Fibroblast of skin of left quadriceps (primary cell): ENCODE results near the gene GALNT18.

Experiments used
- DNase-seq, 2 experiments: peaks; one replicate each; pipeline ENCODE4 v3.0.0-alpha.2; 2013; ENCODE audit warnings: low read depth in 2 of 2

Gene GALNT18

DNA sequence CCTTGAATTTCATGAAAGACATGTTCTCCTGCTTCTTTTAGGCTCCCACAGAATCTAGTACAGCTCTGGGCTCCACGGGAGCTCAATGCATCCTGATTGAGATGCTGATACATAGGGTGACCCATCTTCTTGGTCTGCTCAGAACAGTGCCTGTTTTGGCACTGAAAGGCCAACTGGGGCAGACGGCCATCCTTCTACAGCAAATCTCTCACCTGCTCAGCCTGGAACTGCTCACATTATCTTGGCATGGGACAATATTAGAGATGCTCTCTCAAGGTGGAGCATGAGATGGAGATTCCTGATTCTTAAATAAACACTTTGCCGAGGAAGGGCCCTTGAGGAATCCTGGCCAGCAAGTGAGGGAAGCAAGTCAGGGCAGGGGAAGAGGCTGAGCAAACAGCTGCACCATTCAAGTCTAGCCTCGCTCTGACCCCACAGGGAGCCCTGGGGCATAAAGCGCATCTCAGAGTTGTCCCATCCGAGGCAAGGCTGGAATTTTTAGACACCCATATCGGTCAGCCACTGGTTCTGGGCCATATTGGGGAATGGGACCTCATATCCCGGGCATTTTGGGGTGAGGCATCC is 210.3 kb downstream of the GALNT18 start:
- no peak for DNase-seq

DNA sequence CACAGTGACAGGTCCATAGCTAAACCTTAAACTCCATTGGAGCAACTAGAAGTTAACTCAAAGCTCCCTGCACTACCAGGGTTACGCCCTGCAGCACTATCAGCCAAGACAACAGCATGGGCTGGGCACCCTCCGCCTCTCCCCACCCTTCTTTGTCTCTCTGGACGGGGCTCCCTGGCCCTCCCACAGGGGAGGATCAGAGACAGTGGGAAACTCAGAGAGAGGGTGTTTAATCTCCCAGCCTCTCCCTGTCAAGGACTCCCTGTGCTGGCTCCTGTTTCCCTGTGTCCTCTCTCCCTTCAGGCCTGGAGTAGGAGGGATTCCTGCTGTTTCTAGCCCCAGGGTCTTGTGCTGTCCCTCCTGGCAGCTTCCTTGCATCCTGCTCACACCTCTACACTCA is 211.9 kb downstream of the GALNT18 start:
- DNase-seq: no peak

DNA sequence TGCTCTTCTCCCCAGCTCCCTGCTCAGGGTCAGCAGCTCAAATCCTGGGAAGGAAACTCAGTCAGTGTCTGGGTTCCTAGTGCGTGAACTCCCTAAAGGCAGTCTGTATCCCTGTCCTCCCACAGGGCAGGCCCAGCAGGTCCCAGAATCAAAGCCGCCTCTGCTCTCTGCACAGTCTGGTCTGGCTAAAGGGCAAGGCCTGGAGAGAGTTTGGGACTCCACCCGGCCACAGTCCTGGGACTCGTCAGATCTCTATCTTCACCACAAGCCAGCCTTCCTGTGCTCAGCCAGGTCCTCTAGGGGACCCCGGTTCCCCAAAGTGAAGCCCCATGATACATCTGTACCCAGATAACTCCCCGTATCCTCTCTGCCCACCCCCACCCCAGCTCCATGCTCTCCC is 212.6 kb downstream of the GALNT18 start:
- DNase-seq: no peak

DNA sequence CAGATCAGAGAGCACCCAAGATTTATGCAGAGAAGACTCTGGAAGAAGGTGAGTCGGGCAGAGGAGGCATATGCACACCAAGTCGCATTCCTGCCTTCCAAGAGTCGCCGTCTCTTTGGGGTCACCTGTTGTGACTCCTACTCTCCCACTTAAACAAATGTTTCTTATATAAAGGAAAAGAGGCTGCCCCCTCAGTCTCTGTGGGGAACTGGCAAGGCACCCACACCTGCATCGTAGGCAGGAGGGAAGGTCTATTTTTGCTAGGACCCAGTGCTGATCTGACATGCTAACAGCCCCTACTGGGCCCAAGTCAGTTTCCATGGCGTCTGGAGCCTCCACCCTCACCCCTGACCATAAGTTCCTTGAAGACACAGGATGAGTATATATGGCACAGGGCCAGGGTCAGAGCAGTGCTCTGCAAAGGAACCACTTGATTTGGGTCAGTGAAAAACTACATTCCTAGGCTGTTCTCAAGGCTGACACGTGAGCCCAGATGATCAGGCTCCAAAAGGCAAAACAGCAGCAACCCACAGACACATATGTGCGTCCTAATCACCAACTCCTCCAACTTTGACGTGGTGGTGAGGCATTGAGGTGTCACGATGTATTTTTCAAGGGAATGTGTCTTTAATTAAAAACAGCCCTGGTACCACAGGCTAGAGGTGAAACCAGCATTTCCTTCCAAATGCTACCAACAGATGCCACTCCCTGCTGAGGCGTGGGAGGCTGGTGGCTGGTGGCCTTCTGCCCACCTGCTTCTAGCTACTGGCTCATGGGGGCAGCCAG is 213.2 kb downstream of the GALNT18 start:
- no peak for DNase-seq

DNA sequence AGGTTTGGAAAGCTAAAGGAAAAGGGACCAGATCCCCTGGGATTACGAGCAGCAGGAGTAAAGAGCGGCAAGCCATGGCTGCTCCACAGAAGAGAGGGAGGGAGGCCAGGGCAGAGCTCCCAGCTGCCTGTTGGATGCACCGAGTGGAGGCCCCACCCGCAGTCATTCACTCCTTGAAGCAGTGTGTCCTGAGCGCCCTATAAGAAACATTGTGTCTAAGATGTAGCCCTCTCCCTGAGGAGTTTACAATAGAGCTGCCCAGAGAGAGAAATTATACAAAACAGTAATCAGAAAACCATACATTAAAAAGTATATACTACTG is 214.1 kb downstream of the GALNT18 start:
- no peak for DNase-seq

DNA sequence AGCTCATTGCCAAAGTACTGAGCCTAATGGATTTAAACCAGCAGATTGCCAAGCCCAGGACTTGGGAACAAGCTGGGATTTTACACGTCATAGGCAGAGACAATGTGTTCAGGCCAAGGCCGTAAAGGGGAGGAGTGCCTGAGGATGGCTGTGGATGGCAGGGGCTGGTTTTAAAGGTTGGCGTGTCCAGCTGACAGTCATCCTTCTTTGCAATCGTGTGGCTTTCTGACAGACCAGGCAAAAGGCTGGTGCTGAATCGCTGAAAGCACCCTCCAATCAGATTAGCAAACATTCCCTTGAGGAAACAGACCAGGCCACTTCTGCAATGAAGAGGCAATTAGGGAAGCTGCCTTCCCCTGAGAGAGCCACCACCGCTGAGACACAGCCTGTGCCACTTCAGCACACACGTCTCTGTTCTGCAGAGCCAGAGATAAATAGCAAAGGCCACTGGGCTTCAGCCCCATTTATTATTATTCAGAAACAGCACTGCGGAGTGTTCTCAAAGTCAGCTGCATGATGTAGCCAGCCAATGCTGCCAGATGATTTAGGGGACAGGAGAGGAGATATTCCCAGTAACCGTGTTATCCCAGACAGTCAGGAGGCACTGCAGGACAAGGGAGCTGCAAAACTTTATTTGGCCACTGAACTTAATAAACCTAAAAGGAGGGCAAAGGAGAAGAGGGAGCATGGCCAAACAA is 214.6 kb downstream of the GALNT18 start:
- no peak for DNase-seq

DNA sequence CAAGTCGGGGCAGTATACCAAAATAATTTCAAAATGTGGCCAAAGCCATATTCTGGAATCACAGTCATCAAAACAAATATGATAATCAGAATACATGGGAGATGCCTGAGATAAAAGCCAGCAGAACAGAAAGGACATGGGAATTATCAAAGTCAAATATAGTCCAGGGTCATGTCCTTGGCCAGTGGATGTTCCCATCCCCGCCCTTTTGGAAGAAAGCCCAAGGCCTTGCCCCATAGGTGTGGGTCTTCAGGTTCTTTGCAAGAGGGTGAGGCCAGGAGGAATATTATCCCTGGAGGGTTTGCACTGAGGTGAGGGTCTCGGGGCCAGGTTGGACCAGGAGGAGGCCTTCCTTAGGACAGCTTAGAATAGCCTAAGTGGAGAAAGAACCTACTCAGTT is 215.2 kb downstream of the GALNT18 start:
- DNase-seq: no peak

DNA sequence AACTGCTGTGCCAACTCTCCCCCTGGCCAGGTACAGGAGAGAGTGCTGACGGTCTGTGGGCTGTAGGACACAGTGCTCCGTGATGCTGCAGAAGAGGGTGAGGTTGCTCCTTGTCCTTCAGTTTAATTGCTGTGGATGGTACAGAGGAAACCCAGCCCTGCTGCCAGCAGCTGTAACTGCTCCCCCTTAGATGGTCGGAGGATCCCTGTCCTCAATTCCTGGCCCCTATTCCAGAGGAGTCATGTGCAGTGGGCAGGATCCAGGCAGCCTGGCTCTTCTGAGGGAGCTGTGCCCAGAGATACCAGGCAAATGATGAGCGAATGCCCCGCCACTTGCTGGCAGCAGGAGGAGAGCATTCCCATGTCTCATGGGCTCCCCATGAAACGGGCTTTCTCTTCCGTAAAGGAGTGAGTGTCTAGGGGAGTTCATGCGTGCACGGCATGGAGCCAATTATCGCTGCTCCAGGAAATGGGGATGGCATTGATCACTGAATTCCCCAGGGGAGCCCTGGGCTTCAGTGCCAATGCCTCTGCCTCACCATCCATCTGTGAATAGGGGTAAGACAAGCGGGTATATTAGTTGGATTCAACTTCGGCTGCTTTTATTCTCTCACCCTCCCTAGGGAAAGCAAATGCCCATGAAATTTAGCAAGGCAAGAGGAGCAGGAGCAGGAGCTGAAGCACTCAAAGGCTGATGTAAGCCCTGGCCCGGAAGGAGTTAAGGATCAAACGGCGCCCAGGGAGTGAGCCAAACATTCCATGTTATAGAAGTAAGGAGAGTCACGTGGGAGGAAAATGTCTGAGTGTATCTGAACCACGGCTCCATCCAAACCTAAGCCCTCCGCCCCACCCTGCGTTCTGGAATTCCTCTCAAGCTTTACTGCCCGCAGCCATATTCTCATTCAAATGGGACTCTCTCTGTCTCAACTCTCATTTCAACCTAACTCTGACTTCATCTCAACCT is 217.8 kb downstream of the GALNT18 start:
- DNase-seq: peak; percentile 46 to 55

DNA sequence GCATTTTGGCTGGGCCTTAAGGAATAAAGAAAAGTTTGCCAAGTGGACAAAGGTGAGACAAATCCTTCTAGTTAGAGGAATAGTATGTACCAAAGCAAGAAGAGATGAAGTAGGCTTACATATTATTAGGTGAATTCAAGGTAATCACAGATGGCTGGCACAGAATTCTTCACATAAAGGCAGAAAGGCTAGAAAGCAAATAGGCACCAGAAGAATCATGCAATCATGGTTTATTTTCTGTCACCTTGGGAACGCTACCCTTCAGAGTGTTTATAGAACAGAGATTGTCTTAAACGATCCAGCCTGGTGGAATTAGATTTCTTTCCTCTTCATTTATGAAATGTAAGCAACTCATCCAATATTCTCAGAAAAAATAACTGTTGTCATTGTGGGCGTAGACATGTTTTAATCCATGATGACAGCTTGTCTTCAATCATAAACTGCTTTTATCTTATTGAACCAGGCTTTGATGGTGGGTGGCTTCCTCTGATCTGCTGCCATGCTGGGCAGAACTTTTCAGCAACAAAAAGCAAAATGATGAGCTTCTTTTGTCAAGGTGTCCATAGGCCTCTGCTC is 219.8 kb downstream of the GALNT18 start:
- DNase-seq: no peak

DNA sequence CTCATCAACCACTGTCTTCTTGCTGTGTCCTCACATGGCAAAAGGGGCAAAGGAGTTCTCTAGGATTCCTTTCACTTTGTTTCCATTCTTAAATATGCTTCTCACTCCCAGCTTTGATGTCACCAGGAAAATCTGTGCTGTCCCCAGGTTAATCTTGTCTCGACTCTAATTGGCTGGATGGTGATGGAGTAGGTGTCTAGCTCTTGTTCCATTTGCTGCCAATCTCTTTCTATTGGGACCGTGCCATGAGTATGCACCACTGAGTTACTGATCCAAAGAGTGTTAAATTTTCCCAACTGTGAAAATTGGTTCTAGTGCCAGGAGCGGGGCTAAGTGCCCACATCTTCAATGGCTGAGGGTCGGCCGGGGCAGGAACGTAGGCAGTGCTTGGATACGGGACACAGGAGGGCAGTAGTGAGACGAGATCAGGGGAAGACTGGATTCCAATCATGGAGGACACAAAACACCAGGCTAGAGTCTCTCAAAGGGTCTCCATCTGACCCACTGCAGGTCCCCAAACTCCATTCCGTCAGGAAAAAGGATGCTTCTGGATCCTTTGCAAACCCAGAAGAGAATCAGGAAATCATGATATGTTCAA is 221.1 kb downstream of the GALNT18 start:
- DNase-seq: no peak

DNA sequence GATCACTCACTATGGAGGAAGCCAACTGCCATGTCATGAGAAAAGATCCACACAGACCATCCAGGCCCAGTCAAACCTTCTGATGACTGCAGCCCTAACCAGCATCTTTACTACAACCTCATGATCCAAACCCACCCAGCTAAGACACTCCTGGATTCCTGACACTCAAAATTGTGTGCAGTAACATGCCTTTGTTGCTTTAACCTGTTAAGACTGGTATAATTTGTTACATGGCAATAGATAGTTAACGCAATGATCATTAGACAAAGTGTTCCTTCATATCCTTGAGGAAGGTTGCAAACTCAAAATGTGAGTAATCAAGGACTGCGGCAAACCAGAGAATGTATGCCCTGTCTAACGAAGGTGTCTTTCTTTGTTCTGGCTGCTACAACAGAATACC is 221.7 kb downstream of the GALNT18 start:
- DNase-seq: no peak

DNA sequence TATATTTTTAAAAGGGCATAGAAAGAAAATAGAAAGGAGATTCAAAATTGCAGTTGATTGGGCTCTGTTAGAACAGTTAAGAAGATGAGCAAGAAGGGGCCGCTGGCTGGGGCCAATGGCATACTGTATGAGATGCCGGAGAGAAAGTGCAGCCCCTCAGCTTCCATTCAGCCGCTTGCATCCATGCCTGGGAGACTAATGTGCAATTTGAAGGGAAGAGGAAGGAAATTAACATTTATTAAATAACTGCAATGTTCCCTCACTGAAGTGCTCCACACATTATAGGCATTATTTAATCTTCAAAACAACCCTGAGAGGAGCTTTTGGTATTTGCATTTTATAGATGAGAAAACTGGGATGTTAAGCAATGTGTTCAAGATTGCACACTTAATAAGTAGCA is 224.0 kb downstream of the GALNT18 start:
- no peak for DNase-seq

DNA sequence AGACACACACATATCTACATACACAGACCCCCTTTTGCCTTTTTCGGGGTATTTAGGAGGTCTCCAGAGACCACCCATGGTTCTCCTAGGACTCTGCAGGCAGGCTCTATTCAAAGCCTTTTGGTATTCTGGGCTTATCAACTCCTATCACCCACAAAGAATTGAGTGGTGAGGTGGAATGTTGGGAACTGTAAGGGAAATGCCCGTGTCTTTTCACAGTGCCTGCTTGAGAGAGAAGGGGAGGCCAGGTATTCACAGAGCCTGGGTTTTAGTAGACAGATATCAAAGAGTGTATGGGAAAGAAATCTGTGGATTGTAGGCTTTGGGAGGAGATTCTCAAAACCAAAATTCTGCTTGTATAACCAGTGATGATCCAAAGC is 224.8 kb downstream of the GALNT18 start:
- no peak for DNase-seq

DNA sequence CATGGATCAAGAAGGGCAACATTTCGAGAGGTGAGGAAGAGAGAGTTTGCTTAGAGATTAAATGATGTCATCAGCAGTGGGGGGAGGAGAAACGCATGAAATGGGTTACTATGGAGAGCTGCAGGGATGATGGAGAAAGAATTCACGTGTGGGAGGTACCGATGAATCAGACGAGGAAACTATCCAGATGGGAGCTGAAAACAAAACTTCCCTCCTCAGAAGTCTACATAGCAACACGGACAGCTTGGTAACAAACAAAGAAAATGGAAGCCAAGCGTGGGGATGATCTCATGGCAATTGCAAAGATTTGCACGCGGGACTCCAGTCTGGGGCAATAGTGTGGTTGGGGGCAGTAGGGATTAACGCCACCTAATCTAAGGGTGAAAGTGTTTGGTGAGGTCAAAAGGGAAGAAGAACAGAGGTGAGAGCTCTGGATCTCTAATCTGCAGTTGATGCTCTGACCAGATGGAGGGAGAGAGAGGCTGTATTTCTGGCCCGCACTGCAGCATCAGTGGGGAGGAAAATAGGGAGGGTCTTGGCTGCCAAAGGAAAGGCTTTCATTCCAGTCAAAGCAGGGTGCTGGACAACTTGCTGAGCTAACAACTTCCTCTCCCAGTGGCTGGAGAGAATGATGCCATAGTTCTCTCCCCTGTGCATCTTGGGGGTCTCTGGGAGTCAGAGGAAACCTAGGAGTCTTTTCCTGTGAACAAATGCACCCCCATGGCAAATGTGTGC is 225.3 kb downstream of the GALNT18 start:
- peak; percentile 49 to 55 for DNase-seq

DNA sequence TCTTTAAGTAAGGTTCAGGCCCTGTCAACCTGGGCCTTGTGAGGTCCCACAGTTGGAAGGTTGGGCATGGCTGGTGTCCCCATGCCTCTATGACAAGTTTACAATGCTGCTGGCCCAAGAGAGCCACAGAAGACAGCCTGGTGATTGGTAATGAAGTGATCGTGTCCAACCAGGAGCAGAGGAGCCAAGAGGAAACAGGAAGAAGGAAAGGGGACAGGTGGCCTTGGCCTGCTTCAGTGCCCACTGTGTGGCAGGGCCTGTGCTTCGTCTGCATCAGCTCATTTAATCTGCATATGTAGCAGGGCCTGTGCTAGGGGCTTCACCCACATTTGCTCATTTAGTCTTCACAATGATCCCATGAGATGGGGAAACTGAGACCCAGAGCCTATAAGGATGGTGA is 226.7 kb downstream of the GALNT18 start:
- no peak for DNase-seq

DNA sequence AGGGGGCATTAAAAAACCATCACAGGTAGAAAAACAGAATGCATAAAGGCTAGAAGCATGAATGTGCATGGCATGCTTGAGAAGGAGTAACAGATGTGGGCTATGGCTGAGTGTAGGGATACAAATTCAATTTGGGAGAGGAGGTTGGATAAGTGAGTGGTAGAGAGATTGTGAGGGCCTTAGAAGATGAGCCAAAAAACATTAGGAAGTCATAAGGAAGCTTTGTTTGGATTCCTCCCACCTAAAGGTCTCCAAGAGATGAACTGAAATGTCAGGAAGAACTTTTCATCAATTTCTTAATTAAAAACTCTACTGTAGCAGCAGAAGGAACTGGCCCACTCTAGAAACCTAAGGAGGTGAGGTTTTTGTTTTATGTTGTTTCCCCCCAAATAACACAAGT is 227.6 kb downstream of the GALNT18 start:
- DNase-seq: no peak

DNA sequence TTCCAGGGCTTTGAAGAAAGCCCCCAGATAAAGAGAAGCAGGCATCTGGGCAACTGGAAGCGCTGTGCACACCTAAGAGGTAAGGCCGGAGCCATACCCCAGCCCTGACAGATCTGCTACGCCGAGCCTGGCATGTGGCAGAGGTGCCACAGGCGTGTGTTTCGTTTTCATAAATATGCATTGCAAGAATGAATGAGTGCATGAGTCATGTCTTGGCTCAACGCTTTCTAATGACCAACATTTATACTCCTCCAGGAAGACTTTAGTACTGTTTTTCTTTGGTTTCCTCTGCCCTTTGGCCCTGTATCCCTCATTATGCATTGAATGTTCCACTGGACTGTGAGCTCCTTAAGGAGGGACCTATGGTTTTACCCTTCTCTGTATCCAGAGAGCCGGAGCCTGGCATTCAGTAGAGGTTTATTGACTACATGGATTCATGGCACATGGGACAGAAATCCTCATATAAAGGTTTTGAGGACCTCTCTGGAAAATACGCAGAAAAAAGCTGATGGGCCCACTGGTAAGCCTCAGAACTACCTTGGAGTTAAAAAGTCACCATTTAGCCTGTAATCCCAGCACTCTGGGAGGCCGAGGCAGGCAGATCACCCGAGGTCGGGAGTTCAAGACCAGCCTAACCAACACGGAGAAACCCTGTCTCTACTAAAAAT is 229.9 kb downstream of the GALNT18 start:
- no peak for DNase-seq

DNA sequence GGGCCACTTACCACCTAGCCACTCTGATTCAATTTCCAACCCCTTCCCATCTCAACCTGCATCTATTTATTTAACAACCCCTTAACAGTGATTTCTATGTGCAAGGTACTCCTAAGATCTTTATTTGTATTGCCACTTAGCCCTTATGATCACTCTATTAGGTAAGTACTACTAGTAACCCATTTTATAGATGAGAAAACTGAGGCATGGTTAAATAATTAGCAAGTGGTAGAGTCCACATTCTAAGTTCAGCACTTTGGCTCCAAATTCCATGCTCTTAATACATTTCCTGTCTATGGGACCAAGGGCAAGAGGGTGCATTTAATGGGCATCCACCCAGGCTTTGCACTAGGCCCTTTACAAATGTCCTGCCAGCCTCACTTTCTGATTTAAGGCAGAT is 230.6 kb downstream of the GALNT18 start:
- DNase-seq: no peak

DNA sequence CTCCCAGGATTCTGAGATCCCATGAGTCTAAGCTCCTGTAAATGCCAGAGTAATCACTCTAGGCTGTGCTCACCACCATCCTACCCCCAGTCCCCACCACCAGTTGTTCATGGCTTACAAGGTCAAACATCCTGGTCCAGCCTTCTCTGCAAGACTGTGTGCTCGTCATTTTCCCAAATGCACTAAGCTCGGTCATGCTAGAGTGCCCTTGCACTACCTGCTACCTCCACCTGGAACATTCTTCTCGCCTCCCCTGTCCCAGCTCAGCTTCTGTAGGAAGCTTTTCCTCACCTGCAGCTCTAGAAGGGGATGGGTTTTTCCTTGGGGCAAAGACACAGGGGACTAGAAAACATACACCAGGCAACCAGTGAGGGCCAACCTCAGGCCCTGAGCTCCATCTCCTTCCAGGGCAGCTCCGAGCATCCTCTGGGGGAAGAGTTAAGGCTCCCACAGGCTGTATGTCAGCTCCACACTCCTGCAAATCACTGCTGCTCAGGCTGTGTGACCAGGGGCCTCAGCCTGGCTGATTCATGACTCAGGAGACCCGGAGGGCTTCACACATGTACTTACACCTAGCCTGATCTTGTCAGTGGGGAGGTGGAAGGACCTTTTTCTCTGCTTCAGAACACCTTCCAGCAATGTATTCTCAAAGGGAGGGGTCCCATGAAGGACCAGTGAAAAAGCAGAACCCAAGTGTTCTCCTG is 231.6 kb downstream of the GALNT18 start:
- DNase-seq: no peak

DNA sequence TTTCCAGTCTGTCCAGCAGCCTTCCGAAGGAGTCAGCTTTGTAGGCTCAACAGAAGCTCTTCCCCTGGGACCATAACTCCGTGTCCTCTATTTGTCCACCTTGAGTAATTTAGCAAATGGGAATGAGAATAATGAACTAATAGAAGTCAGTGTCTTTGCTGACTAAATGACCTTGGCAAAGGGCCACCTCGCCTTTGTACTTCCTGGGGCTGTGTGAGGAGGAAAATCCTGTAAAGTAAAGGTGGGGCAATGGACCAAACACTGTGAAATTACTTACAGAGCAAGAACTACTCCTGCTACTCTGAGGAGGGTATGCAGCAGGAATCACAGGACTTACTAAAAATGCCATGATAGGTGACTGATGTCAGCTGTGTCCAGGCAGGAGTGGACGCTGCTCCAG is 232.6 kb downstream of the GALNT18 start:
- no peak for DNase-seq
